RWPE1 (cell line): ENCODE measurements around the gene FUT6.
"Not testable (repeated sequence)": the region's sequence is repeated elsewhere in the genome, so short reads cannot be mapped to it uniquely, and the experiment has no call there.

Experiments used
- CTCF ChIA-PET: fragments of 350-600 bp; sonication (Branson Sonifier 250); formaldehyde crosslinking; extraction: SDS; loops from one replicate; lab custom pipeline; 2021; lab: Yijun Ruan, JAX
- POLR2A ChIA-PET: fragments of 400-600 bp; formaldehyde crosslinking; extraction: SDS; loops from one replicate; lab custom pipeline; 2020; ENCODE audit warnings: antibody characterized with exemption; ENCODE audit not compliant: low non-redundant PET; lab: Yijun Ruan, JAX
- DNase-seq: peaks from one replicate; pipeline ENCODE4 v3.0.0; 2012; ENCODE audit warnings: low spot score
- H3K27ac ChIP-seq: fragments of 450-650 bp; 2 replicates; pipeline ENCODE4 v1.5.1; 2017
- TF ChIP-seq, protein P1 (sequence below): fragments of 450-650 bp; conservative IDR thresholded peaks from 2 replicates; pipeline ENCODE4 v1.5.1; 2017; ENCODE audit warnings: low read depth, mild to moderate bottlenecking

Gene FUT6, protein sequence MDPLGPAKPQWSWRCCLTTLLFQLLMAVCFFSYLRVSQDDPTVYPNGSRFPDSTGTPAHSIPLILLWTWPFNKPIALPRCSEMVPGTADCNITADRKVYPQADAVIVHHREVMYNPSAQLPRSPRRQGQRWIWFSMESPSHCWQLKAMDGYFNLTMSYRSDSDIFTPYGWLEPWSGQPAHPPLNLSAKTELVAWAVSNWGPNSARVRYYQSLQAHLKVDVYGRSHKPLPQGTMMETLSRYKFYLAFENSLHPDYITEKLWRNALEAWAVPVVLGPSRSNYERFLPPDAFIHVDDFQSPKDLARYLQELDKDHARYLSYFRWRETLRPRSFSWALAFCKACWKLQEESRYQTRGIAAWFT

DNA sequence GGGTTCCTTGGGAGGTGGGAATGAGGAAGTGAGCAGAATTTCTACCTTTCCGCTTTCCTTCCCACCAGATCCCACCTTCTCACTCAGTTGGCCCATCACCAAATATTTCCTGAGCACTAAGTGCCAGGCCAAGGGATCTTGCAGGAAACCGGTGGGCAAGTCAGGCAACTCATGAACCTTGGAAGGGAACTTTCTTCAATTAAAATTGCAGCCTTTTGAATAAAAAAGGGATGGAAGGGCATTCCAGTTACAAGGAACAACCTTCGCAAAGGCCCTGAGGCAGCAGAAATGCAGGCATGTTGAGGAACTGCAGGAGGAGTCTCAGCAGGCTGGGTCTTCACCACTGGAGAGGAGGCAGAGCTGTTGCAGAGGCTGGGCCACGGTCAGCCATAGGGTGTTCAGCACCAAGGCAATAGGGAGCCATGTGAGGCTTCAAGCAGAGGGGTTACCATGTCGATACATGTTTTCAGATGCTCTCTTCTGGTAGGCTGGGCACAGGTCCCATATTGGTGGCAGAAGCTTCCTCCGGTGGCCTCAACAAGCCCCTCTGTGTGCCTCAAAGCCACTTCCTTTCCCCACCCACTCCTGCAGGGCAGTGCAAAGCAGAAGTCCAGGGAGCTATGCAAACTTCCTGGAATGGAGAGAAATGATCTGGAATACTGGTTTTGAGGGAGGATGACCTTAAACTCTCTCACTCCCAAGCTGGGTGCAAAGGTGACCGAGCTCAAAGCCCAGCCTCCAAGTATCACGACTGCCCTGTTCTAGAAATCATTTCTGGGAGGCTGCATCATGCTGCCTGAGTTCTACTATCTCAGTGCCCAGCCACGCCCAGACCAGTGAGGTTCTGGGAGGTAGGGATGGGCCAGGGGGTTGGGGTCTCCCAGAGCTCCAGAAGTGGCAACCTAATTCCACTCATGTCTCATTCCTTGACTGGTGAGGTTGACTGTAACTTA is at the start of gene FUT6:
Gene FUT6 (minus strand): TSS at position 638 of the 953 bp plus-strand sequence. CDS start 7,135 bp downstream, outside the sequence.
- ChIA-PET POLR2A (interaction anchor here (0.5 to 0.7 kb wide), 3 partner anchors 14 to 51 kb away, joined by 3 to 5 read pairs (median 4); no protein-coding TSS in a partner anchor), CTCF (interaction anchor here (0.6 to 1.2 kb wide), 2 partner anchors 25 to 35 kb away, joined by 3 to 4 read pairs; no protein-coding TSS in a partner anchor)
- TF ChIP-seq, protein P1, sequence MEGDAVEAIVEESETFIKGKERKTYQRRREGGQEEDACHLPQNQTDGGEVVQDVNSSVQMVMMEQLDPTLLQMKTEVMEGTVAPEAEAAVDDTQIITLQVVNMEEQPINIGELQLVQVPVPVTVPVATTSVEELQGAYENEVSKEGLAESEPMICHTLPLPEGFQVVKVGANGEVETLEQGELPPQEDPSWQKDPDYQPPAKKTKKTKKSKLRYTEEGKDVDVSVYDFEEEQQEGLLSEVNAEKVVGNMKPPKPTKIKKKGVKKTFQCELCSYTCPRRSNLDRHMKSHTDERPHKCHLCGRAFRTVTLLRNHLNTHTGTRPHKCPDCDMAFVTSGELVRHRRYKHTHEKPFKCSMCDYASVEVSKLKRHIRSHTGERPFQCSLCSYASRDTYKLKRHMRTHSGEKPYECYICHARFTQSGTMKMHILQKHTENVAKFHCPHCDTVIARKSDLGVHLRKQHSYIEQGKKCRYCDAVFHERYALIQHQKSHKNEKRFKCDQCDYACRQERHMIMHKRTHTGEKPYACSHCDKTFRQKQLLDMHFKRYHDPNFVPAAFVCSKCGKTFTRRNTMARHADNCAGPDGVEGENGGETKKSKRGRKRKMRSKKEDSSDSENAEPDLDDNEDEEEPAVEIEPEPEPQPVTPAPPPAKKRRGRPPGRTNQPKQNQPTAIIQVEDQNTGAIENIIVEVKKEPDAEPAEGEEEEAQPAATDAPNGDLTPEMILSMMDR = no peak

DNA sequence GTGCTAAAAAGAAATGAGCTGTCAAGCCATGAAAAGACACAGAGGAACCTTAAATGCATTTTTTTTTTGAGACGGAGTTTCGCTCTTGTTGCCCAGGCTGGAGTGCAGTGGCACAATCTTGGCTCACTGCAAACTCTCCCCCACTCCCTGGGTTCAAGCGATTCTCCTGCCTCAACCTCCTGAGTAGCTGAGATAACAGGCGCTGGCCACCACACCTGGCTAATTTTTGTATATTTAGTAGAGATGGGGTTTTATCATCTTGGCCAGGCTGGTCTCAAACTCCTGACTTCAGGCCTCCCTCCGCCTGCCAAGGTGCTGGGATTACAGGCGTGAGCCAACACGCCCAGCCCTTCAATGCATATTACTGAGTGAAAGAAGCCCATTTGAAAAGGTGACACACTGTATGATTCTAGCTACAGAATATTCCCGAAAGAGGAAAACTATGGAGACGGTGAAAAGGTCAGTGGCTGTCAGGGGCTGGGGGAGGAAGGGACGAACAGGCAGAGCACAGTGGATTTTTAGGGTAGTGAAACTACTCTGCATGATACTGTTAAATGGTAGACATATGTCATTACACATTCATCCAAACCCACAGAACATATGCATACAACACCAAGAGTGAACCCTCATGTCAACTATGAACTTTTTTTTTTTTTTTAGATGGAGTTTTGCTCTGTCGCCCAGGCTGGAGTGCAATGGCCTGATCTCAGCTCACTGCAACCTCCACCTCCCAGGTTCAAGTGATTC is 44.7 kb upstream of the FUT6 start:
- CTCF ChIA-PET = interaction anchor here (0.7 to 0.8 kb wide), 2 partner anchors 26 to 78 kb away, joined by 4 to 5 read pairs; no protein-coding TSS in a partner anchor
- POLR2A ChIA-PET = interaction anchor here (0.8 kb wide), 1 partner anchor 12 kb away, joined by 5 read pairs; no protein-coding TSS in a partner anchor
- DNase-seq, H3K27ac ChIP-seq: not testable (repeated sequence)

More for the DNA sequence above, at the start of gene FUT6:
- DNase-seq = no peak
- no peak within 1 kb of the TSS for H3K27ac ChIP-seq

DNA sequence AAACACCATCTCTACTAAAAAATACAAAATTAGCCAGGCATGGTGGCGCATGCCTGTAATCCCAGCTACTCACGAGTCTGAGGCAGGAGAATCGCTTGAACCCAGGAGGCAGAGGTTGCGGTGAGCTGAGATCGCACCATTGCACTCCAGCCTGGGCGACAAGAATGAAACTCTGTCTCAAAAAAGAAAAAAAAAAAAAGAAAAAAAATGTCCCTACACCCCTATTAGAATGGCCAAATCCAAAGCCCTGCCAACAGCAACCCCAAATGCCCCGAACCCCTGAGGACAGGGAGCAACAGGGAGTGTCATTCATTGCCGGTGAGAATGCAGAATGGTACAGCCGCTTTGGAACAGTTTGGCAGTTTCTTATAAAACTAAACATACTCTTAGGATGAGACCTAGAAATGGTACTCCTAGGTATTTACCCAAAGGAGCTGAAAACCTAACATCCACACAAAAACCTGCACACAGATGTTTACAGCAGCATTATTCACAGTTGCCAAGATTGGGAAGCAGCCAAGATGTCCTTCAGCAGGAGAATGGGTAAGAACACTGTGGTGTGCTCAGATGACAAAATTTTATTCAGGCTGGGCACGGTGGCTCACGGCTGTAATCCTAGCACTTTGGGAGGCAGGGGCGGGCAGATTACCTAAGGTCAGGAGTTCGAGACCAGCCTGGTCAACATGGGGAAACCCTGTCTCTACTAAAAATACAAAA is 43.8 kb upstream of the FUT6 start:
- DNase-seq, POLR2A ChIA-PET, H3K27ac ChIP-seq, CTCF ChIA-PET: not testable (repeated sequence)

DNA sequence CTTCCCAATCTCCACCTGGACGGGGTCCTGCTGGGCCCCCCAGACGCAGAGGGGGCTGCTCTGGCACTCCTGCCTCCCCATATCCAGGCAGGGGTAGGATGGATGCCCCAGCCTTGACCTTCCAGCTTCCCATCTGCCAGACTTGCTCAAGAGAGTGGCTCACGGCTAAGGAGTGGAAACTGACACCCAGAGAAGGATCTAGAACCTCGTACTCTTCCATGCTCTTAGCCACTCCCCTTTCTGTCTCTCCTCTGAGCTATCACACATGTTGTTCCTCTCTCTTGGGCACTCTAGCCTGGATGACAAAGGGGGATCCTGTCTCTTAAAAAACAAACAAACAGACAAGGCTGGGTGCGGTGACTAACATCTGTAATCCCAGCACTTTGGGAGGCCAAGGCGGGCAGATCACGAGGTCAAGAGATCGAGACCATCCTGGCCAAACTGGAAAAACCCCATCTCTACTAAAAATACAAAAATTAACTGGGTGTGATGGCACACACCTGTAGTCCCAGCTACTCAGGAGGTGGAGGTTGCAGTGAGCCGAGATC is 43.0 kb upstream of the FUT6 start:
- no peak for DNase-seq
- H3K27ac ChIP-seq = no peak overlapping the region
- TF ChIP-seq, protein P1 = no peak
- POLR2A ChIA-PET = no interaction called here
- CTCF ChIA-PET = interaction anchor here (0.7 kb wide), 1 partner anchor 89 kb away, joined by 5 read pairs; no protein-coding TSS in a partner anchor

DNA sequence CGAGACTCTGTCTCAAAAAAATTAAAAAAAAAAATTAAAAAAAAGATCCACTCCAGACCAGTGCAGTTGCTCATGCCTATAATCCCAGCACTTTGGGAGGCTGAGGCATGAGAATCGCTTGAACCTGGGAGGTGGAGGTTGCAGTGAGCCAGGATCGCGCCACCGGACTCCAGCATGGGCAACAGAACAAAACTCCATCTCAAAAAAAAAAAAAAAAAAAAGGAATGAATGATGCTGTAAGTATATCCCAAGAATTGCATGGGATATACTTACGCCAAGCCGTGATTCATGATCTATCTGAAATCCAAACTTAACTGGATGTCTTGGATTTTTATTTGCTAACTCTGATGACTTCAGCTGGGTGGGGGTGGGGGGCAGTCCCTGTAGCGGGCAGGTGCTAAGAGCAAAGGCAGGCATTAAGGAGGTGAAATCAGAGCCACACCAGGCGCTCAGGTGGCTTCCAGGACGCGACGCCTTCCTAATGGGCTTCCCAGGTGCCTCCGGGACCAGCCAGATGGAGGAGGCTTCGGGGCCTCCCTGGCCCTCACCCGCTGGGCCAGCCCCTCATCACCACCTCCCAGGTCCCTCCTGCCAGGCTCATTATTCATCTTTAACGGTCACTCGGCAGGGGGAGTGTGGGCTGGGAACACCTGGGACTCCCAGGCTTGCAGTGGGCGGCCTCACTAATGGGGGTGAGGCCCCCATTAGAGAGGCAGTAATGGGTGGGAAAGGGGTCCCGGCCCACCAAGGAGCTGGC is 42.2 kb upstream of the FUT6 start:
- no peak overlapping the region for H3K27ac ChIP-seq
- DNase-seq = no peak
- ChIA-PET CTCF (no interaction called here), POLR2A (interaction anchor here (0.6 kb wide), 1 partner anchor 20 kb away, joined by 3 read pairs; no protein-coding TSS in a partner anchor)
- TF ChIP-seq, protein P1 = no peak

DNA sequence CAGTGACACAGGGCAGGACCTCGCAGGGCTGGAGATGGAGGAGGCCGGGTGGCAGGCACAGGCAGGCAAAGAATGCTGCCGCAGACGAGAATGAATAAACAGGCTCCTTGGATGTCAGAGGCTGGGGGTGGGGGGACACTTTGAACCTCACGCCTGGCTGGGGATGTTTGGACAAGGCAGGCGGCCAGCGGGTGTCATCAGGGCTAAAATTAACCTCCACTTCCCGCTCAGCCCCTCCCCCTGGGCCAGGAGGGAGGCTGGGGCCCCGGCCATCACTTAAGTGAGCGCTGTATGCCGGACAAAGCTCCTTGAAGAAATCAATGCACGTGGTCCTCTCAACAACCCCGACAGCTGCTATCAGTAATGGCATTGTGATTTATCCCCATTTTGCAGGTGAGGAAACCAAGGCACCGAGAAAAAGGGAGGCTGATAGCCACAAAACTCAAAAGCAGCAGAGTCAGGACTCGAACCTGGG is 41.1 kb upstream of the FUT6 start:
- ChIA-PET CTCF (interaction anchor here (1.0 kb wide), 1 partner anchor 9 kb away, joined by 4 read pairs; no protein-coding TSS in a partner anchor), POLR2A (no interaction called here)
- peak; percentile 53 for DNase-seq
- H3K27ac ChIP-seq = no peak overlapping the region
- TF ChIP-seq, protein P1 = no peak
